ENCODE results near the gene RBM23.

The RBM23 gene

GRCh38 chr14:22872833-22873520 lies 46.0 kb downstream of the RBM23 start:
- no peak for TF ChIP-seq CTCF (IDR thresholded peaks at IDR 0.05; ENCODE audit: insufficient read depth, low read depth, low read length, missing control alignments)
- H3K4me3 ChIP-seq (ENCODE audit: low read length) = peak overlapping the region; percentile 82

DNA sequence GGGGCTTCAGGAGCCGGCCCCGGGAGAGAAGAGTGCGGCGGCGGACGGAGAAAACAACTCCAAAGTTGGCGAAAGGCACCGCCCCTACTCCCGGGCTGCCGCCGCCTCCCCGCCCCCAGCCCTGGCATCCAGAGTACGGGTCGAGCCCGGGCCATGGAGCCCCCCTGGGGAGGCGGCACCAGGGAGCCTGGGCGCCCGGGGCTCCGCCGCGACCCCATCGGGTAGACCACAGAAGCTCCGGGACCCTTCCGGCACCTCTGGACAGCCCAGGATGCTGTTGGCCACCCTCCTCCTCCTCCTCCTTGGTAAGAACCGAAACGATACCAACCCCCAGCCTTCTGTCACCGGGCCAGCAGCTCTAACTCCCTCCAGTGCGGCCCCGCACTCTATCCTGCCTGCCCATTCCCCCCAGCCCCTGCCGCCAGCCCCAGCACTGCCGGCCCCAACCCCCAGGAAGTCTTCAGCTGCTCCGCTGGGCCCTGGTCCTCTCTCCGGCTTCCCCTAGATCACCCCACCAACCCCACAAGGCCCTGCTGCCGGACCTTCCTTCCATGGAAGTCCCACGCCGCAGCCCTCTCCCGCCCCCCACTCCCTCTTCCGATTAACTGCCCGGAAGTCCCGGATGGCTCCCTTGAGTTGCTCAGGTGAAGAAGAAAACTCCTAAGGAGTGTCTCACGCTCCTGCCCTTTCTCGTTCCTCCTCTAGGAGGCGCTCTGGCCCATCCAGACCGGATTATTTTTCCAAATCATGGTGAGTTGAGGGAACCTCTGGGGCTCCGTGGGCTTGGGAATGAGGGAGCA lies 46.7 kb downstream of the RBM23 start:
- peak; percentile 95 for TF ChIP-seq CTCF (IDR thresholded peaks at IDR 0.05; ENCODE audit: insufficient read depth, low read depth, low read length, missing control alignments)
- H3K4me3 ChIP-seq (ENCODE audit: low read length) = peak overlapping the region; percentile 82
- DNase-seq (ENCODE audit: low read depth) = peak; percentile 86

More at GRCh38 chr14:22872833-22873520, 46.0 kb downstream of the RBM23 start:
- no peak for DNase-seq (ENCODE audit: low read depth)

DNA sequence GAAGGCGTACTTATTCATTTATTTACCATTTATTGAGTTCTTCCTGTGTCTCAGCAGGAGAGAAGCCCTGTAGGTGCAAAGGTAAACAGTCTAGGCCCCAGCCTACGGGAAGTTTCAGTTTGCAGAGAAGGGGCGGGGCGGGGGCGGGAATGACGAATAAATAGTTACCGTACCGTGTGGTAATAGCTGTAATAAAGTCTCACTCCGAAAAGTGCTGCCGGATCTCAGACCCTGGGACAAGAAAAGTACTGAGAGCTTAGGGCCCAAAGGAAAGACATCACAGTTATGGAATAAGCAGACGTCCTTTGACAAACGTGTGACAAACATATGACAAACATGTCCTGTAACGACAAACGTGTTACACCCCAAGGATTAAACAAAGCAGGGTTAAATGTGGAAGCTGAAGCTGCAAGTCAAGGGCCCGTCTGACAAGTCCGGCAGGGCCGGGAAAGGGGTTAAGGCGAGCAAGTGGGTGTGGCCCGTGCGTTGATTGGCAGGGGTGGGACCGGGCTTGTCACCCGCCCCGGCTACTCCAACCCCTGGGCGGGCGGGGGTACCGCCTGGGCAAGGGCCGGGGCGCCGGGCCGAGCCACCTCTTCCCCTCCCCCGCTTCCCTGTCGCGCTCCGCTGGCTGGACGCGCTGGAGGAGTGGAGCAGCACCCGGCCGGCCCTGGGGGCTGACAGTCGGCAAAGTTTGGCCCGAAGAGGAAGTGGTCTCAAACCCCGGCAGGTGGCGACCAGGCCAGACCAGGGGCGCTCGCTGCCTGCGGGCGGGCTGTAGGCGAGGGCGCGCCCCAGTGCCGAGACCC lies 47.5 kb downstream of the RBM23 start, which contains the start of gene LRP10:
Gene LRP10 (plus strand): TSS at position 517 of the 809 bp plus-strand sequence. CDS start 564 bp downstream, outside the sequence.
- TF ChIP-seq CTCF (IDR thresholded peaks at IDR 0.05; ENCODE audit: insufficient read depth, low read depth, low read length, missing control alignments) = no peak
- peak; percentile 94 for DNase-seq (ENCODE audit: low read depth)
- peak within 1 kb of the TSS; percentile 82 for H3K4me3 ChIP-seq (ENCODE audit: low read length)

GRCh38 chr14:22870811-22871223 lies 48.1 kb downstream of the RBM23 start:
- no peak for DNase-seq (ENCODE audit: low read depth)
- peak overlapping the region; percentile 82 for H3K4me3 ChIP-seq (ENCODE audit: low read length)
- no peak for TF ChIP-seq CTCF (IDR thresholded peaks at IDR 0.05; ENCODE audit: insufficient read depth, low read depth, low read length, missing control alignments)

- TF ChIP-seq CTCF (IDR thresholded peaks at IDR 0.05; ENCODE audit: insufficient read depth, low read depth, low read length, missing control alignments) = no peak
- H3K4me3 ChIP-seq (ENCODE audit: low read length) = no peak overlapping the region
- no peak for DNase-seq (ENCODE audit: low read depth)
These were observed 52.1 kb downstream of the RBM23 start for GRCh38 chr14:22866874-22867273.

DNA sequence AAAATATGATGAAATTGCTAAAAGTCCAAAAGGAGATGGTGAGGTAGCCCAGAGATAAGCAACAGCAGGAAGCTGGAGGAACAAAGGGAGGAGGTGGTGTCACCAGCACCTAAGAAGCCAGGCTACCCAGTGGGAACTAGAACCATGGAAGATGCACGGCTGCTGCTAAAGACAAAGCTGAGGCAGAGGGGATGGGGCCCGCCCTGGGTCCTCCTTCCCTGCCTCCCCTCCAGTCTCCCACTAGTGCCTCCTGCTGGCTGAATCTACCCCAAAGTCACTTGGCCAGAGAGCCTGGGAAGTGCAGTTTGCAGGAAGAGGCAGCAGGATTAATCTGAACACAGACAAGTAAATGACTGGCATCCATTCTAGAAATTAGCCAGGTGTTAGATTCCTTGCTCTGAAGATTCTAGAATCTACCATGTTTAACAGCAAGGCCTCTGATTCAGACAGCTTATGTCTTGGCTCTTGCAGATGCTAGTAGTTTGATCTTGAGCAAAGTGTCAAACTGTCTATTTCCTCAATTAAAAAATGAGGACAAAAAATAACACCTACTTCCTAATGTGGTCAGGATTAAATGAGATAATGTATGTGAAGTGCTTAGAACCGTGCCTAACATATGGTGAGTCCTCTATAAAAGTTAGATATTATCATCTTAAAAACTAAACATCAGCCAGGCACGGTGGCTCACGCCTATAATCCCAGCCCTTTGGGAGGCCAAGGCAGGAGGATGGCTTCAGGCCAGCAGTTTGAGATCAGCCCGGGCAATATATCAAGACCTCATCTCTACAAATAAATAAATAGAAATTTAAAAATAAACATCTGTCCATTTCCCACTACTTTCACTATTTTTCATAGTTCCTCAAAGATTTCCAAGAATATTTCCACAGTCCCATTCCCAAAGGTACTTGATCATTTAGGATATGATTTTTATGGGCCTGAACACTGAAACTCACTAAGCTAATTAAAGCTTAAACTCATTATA lies 53.2 kb downstream of the RBM23 start:
- peak; percentile 13 for TF ChIP-seq CTCF (IDR thresholded peaks at IDR 0.05; ENCODE audit: insufficient read depth, low read depth, low read length, missing control alignments)
- DNase-seq (ENCODE audit: low read depth) = no peak
- no peak overlapping the region for H3K4me3 ChIP-seq (ENCODE audit: low read length)
